ENCODE measurements around the gene CLEC14A. TPM values are rescaled to one million over a fixed set of nuclear protein-coding genes. Genes with fewer than 3 reads are reported as not detected.

The CLEC14A gene
- polyA plus RNA-seq, 1 of the 3 experiments (the other 2 are of a cell fraction): 0.02 TPM

GRCh38 chr14:38279572-38279971, 23.7 kb upstream of the CLEC14A start:
- TF ChIP-seq MXI1 (IDR thresholded peaks at IDR 0.05; ENCODE audit: low read depth, low read length): no peak
- TF ChIP-seq SMC3 (IDR thresholded peaks at IDR 0.05; ENCODE audit: low read depth, low read length): no peak
- no peak for TF ChIP-seq TCF12 (IDR thresholded peaks at IDR 0.05)
- no peak for TF ChIP-seq NFIC (IDR thresholded peaks at IDR 0.05; ENCODE audit: borderline replicate concordance)
- no peak for TF ChIP-seq MAX (IDR thresholded peaks at IDR 0.05; ENCODE audit: low read depth)
- no peaks in the 10 kb centered on the region for H4K20me1 ChIP-seq (ENCODE audit: insufficient read depth)
- no peak for DNase-seq
- no peak overlapping the region for H3K9ac ChIP-seq
- ChIA-PET CTCF (no interaction called here), POLR2A (no interaction called here)
- no peaks in the 10 kb centered on the region for H3K9me2 ChIP-seq
- H3K27ac ChIP-seq (ENCODE audit: low read depth in 2 of 2, low read length in 1 of 2): no peak overlapping the region
- 0% methylated on average over 1 of the region's 1 CpG for WGBS (ENCODE audit: low lambda C conversion rate)
- no peak overlapping the region for H3K4me3 ChIP-seq (ENCODE audit: low read depth in 2 of 2, low read length in 1 of 2)
- no peaks in the 10 kb centered on the region for H3K79me2 ChIP-seq (ENCODE audit: insufficient read depth)
- H2AFZ ChIP-seq (ENCODE audit: low read depth): no peak overlapping the region
- no peaks in the 10 kb centered on the region for H3K36me3 ChIP-seq (replicated peaks in 1 of 2; ENCODE audit: control insufficient read depth in 1 of 2, insufficient read depth in 2 of 2, low read length in 1 of 2)
- no peaks in the 10 kb centered on the region for H3F3A ChIP-seq (replicated peaks; ENCODE audit: insufficient read depth)
- H3K4me1 ChIP-seq (ENCODE audit: control insufficient read depth in 1 of 2, insufficient read depth in 2 of 2, low read depth in 1 of 2, low read length in 1 of 2): no peaks in the 10 kb centered on the region
- no peak overlapping the region for H3K4me2 ChIP-seq
- H3K9me3 ChIP-seq: no peaks in the 10 kb centered on the region
- H3K27me3 ChIP-seq (ENCODE audit: insufficient read depth): no peaks in the 10 kb centered on the region

- no peaks in the 10 kb centered on the region for H3K4me1 ChIP-seq (ENCODE audit: control insufficient read depth in 1 of 2, insufficient read depth in 2 of 2, low read depth in 1 of 2, low read length in 1 of 2)
- no peaks in the 10 kb centered on the region for H3K79me2 ChIP-seq (ENCODE audit: insufficient read depth)
- CTCF ChIA-PET: no interaction called here
- no peaks in the 10 kb centered on the region for H3K36me3 ChIP-seq (replicated peaks in 1 of 2; ENCODE audit: control insufficient read depth in 1 of 2, insufficient read depth in 2 of 2, low read length in 1 of 2)
- no peaks in the 10 kb centered on the region for H4K20me1 ChIP-seq (ENCODE audit: insufficient read depth)
- no peaks in the 10 kb centered on the region for H3K9me3 ChIP-seq
- H3K9me2 ChIP-seq: no peaks in the 10 kb centered on the region
- TF ChIP-seq POLR2AphosphoS5 (IDR thresholded peaks at IDR 0.05; ENCODE audit: low read depth, low read length): no peak
- TF ChIP-seq USF1 (IDR thresholded peaks at IDR 0.05; ENCODE audit: borderline replicate concordance, low read depth): no peak
- no peak for TF ChIP-seq RXRA (IDR thresholded peaks at IDR 0.05; ENCODE audit: borderline replicate concordance, low read depth)
- TF ChIP-seq FOXM1 (IDR thresholded peaks at IDR 0.05; ENCODE audit: low read depth): no peak
- no peak for TF ChIP-seq SMC3 (IDR thresholded peaks at IDR 0.05; ENCODE audit: low read depth, low read length)
- no peak for TF ChIP-seq ELF1 (IDR thresholded peaks at IDR 0.05)
- no peak for TF ChIP-seq IRF3 (IDR thresholded peaks at IDR 0.05; ENCODE audit: low read depth, low read length)
- TF ChIP-seq TEAD4 (IDR thresholded peaks at IDR 0.05; ENCODE audit: borderline replicate concordance, insufficient read depth): no peak
- H3K9ac ChIP-seq: no peak overlapping the region
- no peak overlapping the region for H3K4me2 ChIP-seq
- no peak overlapping the region for H3K27ac ChIP-seq (ENCODE audit: low read depth in 2 of 2, low read length in 1 of 2)
- no peaks in the 10 kb centered on the region for H3K27me3 ChIP-seq (ENCODE audit: insufficient read depth)
- POLR2A ChIA-PET: no interaction called here
- H3F3A ChIP-seq (replicated peaks; ENCODE audit: insufficient read depth): no peaks in the 10 kb centered on the region
- H3K4me3 ChIP-seq (ENCODE audit: low read depth in 2 of 2, low read length in 1 of 2): no peak overlapping the region
- H2AFZ ChIP-seq (ENCODE audit: low read depth): no peak overlapping the region
- no peak for DNase-seq
- 0% methylated on average over 1 of the region's 1 CpG for WGBS (ENCODE audit: low lambda C conversion rate)
Measured at GRCh38 chr14:38278035-38278434, 22.1 kb upstream of the CLEC14A start.

- CTCF ChIA-PET: no interaction called here
- TF ChIP-seq NFIC (IDR thresholded peaks at IDR 0.05; ENCODE audit: borderline replicate concordance) (no peak), TAF1 (IDR thresholded peaks at IDR 0.05; ENCODE audit: borderline replicate concordance, low read depth, low read length) (no peak), MAX (IDR thresholded peaks at IDR 0.05; ENCODE audit: low read depth) (no peak), USF1 (IDR thresholded peaks at IDR 0.05; ENCODE audit: borderline replicate concordance, low read depth) (no peak), USF2 (IDR thresholded peaks at IDR 0.05; ENCODE audit: borderline replicate concordance, low read depth, low read length) (no peak), JUND (IDR thresholded peaks at IDR 0.05) (no peak), MEF2A (IDR thresholded peaks at IDR 0.05; ENCODE audit: borderline replicate concordance, low read depth) (no peak), FOXJ3 (CRISPR knock-in tag; IDR thresholded peaks at IDR 0.05) (no peak), PBX3 (IDR thresholded peaks at IDR 0.05) (no peak), SIN3A (IDR thresholded peaks at IDR 0.05; ENCODE audit: borderline replicate concordance, low read depth, low read length) (no peak), TEAD4 (IDR thresholded peaks at IDR 0.05; ENCODE audit: borderline replicate concordance, insufficient read depth) (no peak)
Measured at GRCh38 chr14:38262844-38263243, 7.0 kb upstream of the CLEC14A start.

More at GRCh38 chr14:38262844-38263243, 7.0 kb upstream of the CLEC14A start:
- H3K4me1 ChIP-seq (ENCODE audit: control insufficient read depth in 1 of 2, insufficient read depth in 2 of 2, low read depth in 1 of 2, low read length in 1 of 2): no peaks in the 10 kb centered on the region
- POLR2A ChIA-PET: no interaction called here
- H3K4me2 ChIP-seq: no peak overlapping the region
- H2AFZ ChIP-seq (ENCODE audit: low read depth): no peak overlapping the region
- H3K27ac ChIP-seq (ENCODE audit: low read depth in 2 of 2, low read length in 1 of 2): no peak overlapping the region
- 5% methylated on average over 4 of the region's 4 CpGs for WGBS (ENCODE audit: low lambda C conversion rate)
- no peaks in the 10 kb centered on the region for H3F3A ChIP-seq (replicated peaks; ENCODE audit: insufficient read depth)
- DNase-seq: no peak
- H3K36me3 ChIP-seq (replicated peaks in 1 of 2; ENCODE audit: control insufficient read depth in 1 of 2, insufficient read depth in 2 of 2, low read length in 1 of 2): no peaks in the 10 kb centered on the region
- no peaks in the 10 kb centered on the region for H3K9me3 ChIP-seq
- no peak overlapping the region for H3K4me3 ChIP-seq (ENCODE audit: low read depth in 2 of 2, low read length in 1 of 2)
- no peaks in the 10 kb centered on the region for H4K20me1 ChIP-seq (ENCODE audit: insufficient read depth)
- no peaks in the 10 kb centered on the region for H3K27me3 ChIP-seq (ENCODE audit: insufficient read depth)
- H3K9me2 ChIP-seq: no peaks in the 10 kb centered on the region
- no peak overlapping the region for H3K9ac ChIP-seq
- H3K79me2 ChIP-seq (ENCODE audit: insufficient read depth): no peaks in the 10 kb centered on the region

Measured in SK-N-SH (cell line).